Activated T-cell treated with anti-CD3 and anti-CD28 coated beads, Interleukin-2, amount 50 U/mL, for 24 hours (primary cell): ENCODE measurements around the gene PARP15.

Source experiments
- DNase-seq: peaks from one replicate; pipeline ENCODE4 v3.0.0-alpha.2; 2020
- H3K27ac Mint-ChIP-seq: 2 replicates; pipeline ENCODE4 v1.8.0; 2020; ENCODE audit warnings: mild to moderate bottlenecking, mixed read lengths
- H3K27me3 Mint-ChIP-seq: 2 replicates; pipeline ENCODE4 v1.8.0; 2020; ENCODE audit warnings: mixed read lengths
- H3K36me3 Mint-ChIP-seq: 2 replicates; pipeline ENCODE4 v1.8.0; 2020; ENCODE audit warnings: low read depth, mixed read lengths
- H3K4me1 Mint-ChIP-seq: 2 replicates; pipeline ENCODE4 v1.8.0; 2020; ENCODE audit warnings: low read depth, mixed read lengths
- H3K4me3 Mint-ChIP-seq: 2 replicates; pipeline ENCODE4 v1.8.0; 2020; ENCODE audit warnings: mild to moderate bottlenecking, moderate library complexity, mixed read lengths
- H3K9me3 Mint-ChIP-seq: 2 replicates; pipeline ENCODE4 v1.8.0; 2020; ENCODE audit warnings: mixed read lengths

PARP15 gene

DNA sequence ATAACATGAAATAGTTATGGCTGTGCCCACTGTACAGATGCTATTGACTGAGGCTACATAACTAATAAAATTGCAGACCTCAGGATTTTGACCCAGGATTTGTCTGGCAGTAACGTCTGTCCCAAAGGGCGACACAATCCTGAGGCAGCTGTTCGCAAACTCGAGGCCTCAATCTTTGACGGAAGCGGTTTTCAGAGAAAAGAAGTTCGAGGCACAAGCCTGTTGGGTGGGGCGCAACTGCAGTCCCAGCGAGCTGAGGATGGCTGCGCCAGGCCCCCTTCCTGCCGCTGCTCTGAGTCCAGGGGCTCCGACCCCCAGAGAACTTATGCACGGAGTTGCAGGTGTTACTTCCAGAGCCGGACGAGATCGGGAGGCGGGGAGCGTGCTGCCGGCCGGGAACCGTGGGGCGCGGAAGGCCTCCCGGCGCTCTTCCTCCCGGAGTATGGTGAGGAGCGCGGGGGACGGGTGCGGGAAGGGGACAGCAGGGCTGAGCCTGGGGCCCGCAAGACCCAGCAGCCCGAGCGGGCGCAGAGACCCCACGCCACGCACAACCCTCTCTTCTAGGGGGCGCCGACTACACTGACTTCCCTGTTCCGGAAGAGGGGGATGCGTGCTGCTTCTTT, at the start of gene PARP15:
Gene PARP15 (plus strand): TSS at position 242 of the 623 bp plus-strand sequence. CDS start 18 bp downstream, at position 260.
- Mint-ChIP-seq H3K4me1 (peaks cover 62% of the 10 kb centered on the region), H3K27me3 (no peaks in the 10 kb centered on the region), H3K9me3 (peaks cover 12% of the 10 kb centered on the region), H3K4me3 (peak within 1 kb of the TSS; percentile 88), H3K36me3 (peaks cover 46% of the 10 kb centered on the region), H3K27ac (peak within 1 kb of the TSS; percentile 98)
- peak; percentile 65 for DNase-seq

DNA sequence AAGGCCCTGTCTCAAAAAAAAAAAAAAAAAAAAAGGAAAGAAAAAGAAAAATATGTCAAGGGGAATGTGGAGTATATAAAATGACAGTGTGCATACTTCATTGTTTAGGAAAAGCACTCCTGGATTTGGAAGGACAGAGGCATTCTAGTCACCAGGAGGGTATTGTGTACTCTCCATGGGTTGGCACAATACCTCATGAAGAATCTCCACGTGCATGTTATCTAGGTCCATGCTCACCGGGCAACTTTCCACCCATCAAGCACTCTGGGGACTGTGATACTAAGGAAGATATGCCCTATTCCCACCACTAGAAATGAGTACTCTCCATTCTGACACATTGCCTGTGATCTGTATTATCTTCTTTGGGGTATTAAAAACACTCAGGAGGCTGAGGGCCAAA, 47.3 kb upstream of the PARP15 start:
- DNase-seq, result no peak
- Mint-ChIP-seq H3K27me3 (no peaks in the 10 kb centered on the region), H3K4me1 (peaks cover 34% of the 10 kb centered on the region), H3K27ac (no peak overlapping the region), H3K9me3 (no peaks in the 10 kb centered on the region), H3K4me3 (no peak overlapping the region), H3K36me3 (peaks cover 69% of the 10 kb centered on the region)

DNA sequence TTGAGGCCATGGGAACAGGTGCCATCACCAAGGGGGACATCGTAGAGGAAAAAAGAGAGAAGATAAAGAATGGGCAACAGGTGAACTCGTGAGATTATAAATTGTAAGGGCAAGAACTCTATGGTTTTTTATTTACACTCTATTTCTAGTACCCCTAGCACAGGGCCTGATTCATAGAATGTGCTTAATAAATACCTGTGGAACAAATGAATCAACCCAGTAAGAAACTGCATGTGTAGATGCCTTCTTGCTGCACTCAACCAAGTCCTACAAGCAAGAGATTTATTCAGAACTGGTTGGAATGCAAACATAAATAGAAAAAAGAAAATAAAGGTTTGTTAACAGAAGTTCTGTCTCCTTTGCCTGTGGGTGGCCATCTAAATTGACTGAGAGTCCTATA, 44.0 kb upstream of the PARP15 start:
- Mint-ChIP-seq H3K27ac (peak overlapping the region; percentile 91), H3K36me3 (peaks cover 86% of the 10 kb centered on the region), H3K4me1 (peaks cover 40% of the 10 kb centered on the region), H3K4me3 (peak overlapping the region; percentile 13), H3K27me3 (no peaks in the 10 kb centered on the region), H3K9me3 (no peaks in the 10 kb centered on the region)
- DNase-seq, result no peak

DNA sequence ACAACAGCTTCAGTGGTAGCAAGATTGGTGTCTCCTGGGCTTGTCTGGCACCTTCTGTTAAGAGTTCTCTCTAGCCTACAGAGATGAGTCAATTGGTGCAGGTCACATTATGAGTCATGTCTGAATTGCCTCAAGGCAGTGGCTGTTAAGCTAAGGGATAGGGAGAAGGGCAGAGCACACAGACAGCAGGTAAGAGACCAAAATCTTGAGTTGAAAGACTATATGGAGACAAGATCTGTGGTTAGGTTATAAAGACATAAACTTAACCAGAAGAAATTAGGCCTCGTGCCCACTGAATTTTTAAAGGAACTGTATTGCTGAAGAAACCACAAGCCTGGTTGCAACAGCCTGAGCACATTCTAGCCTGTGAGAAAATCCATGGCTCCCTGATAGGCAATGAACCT, 43.5 kb upstream of the PARP15 start:
- H3K27ac Mint-ChIP-seq, result peak overlapping the region; percentile 91
- H3K9me3 Mint-ChIP-seq, result no peaks in the 10 kb centered on the region
- H3K4me3 Mint-ChIP-seq, result peak overlapping the region; percentile 13
- H3K36me3 Mint-ChIP-seq, result peaks cover 87% of the 10 kb centered on the region
- DNase-seq, result no peak
- no peaks in the 10 kb centered on the region for H3K27me3 Mint-ChIP-seq
- peaks cover 42% of the 10 kb centered on the region for H3K4me1 Mint-ChIP-seq

DNA sequence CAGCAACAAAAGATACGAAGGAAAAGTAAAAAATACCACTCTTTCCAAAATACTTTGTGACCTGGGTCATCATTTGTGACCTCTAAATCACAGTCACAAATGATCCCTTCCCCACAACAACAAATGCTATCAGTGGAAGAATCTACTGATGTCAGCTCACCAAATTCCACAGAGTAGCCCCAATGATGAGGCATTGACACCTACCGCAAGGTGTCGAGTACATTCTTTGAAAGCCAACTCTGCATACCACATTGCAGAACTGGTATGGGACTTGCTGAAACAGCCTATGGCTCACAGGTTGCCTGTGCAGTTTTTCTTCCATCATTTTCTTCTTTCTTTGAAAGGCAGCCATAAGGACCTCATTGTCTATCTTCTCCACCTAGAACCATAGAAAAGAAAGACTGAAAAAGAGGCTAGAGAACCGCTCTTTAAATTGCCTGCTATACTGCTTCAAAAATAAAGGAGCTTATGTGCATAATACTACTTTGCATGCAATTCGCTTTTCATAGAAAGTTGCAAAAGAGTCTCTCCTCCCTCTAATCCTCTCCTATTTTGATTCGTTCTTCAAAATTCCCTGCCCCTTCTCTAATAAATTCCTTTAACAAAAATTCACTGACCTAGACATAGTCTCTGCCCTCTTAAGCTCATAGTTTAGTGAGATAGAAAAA, 41.4 kb upstream of the PARP15 start:
- DNase-seq, result no peak
- peaks cover 96% of the 10 kb centered on the region for H3K36me3 Mint-ChIP-seq
- H3K4me3 Mint-ChIP-seq, result no peak overlapping the region
- no peak overlapping the region for H3K27ac Mint-ChIP-seq
- peaks cover 46% of the 10 kb centered on the region for H3K4me1 Mint-ChIP-seq
- H3K9me3 Mint-ChIP-seq, result no peaks in the 10 kb centered on the region
- no peaks in the 10 kb centered on the region for H3K27me3 Mint-ChIP-seq

DNA sequence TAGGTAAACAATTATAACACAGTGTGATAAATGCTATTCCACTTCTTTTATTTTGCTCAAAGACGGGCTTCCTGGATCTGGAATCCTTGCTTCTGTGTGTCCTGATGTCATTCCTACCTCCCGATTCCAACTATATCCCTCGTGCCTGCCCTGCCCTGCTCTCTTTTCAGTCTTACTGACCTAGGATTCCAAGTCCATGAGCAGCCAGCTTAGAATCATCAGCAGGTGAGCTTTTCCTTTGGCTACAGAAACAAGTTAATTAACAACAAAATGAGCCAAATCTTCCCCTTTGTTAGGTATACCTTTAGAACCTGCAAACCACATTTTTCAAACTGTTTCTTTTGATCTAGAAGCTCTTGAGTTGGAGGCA, 40.8 kb upstream of the PARP15 start:
- H3K4me1 Mint-ChIP-seq, result peaks cover 46% of the 10 kb centered on the region
- H3K4me3 Mint-ChIP-seq, result no peak overlapping the region
- no peak overlapping the region for H3K27ac Mint-ChIP-seq
- H3K9me3 Mint-ChIP-seq, result no peaks in the 10 kb centered on the region
- DNase-seq, result no peak
- H3K36me3 Mint-ChIP-seq, result peaks cover 97% of the 10 kb centered on the region
- H3K27me3 Mint-ChIP-seq, result no peaks in the 10 kb centered on the region

DNA sequence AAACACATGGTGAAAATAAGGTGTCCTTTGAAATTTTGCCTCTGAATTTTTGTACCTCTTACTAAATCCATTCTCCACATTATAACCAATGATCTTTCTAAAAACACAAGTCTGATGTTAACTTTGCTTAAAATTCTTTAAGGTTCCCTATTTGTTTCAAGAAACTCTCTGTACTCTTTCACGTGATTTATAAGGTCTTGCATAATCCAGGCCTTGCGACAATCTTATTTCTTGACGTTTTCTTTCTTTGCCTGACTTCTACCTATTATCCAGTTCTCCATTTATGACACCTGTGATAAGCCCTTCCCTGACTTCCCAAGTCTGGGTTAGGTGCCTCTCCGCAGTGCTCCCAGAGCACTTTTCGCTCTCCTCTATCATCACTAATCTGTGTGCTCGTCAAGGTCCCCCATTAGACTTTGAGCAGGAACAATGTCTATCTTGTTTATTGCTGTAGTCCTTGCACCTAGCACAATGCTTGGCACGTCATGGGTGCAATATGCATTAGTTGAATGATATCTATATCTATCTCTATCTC, 38.4 kb upstream of the PARP15 start:
- Mint-ChIP-seq H3K4me1 (peaks cover 22% of the 10 kb centered on the region), H3K27me3 (no peaks in the 10 kb centered on the region), H3K36me3 (peaks cover 87% of the 10 kb centered on the region), H3K9me3 (no peaks in the 10 kb centered on the region), H3K27ac (peak overlapping the region; percentile 39), H3K4me3 (no peak overlapping the region)
- DNase-seq, result no peak

DNA sequence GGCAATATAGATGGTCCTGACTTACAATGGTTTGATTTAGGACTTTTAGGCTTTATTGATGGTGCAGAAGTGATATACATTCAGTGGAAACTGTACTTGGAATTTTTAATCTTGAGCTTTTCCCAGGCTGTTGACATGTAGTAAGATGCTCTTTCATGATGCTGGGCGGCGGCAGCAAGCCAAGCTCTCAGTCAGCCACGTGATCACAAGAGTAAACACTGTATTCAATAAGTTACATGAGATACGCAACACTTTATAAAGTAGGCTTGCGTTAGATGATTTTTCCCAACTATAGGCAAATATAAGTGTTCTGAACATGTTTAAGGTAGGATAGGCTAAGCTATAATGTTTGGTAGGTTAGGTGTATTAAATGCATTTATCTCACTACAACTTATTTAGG, 31.3 kb upstream of the PARP15 start:
- DNase-seq, result no peak
- Mint-ChIP-seq H3K4me3 (no peak overlapping the region), H3K27ac (no peak overlapping the region), H3K36me3 (peaks cover 83% of the 10 kb centered on the region), H3K27me3 (no peaks in the 10 kb centered on the region), H3K4me1 (no peaks in the 10 kb centered on the region), H3K9me3 (no peaks in the 10 kb centered on the region)

DNA sequence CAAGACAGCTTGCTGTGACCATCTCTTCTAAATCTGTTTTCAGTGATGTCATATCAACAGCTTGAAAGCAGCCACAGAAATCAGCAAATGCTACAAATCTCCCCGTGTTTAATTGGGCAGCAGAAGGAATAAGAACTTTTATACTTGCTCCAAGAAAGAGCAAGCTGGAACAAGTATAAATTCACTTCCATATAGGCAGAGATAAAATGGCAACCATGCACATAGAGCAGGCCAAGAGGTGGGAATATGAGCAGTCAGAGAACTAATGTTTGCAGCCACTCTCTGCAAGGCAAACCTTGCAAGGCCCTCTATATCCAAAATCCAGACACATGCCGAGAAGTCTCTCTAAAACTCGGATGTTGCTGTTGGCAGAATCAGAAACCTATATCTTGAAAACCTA, 29.4 kb upstream of the PARP15 start:
- no peak overlapping the region for H3K4me3 Mint-ChIP-seq
- peaks cover under 1% of the 10 kb centered on the region for H3K4me1 Mint-ChIP-seq
- H3K27ac Mint-ChIP-seq, result no peak overlapping the region

DNA sequence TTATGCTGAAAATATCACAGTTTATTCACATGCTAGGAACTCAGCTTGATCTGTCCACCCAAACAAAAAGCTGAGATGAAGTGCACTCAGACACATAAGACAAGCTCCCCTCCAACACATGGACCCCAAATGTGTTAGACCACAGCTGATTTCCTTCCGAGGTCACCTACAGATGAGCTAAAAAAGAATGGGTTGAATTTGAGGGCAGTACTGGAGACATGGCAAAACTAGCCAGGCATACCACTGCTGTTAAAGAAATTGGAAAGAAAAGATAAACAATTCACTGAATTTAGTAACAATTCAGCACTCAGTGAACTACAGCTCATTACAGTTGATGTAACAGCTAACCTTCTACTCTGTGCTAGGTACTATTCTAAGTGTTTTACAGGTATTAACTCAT, 28.8 kb upstream of the PARP15 start:
- no peak overlapping the region for H3K4me3 Mint-ChIP-seq
- no peaks in the 10 kb centered on the region for H3K27me3 Mint-ChIP-seq
- H3K4me1 Mint-ChIP-seq, result peaks cover 4% of the 10 kb centered on the region
- no peaks in the 10 kb centered on the region for H3K9me3 Mint-ChIP-seq
- peaks cover 93% of the 10 kb centered on the region for H3K36me3 Mint-ChIP-seq
- no peak overlapping the region for H3K27ac Mint-ChIP-seq
- no peak for DNase-seq

More for the DNA sequence above, 29.4 kb upstream of the PARP15 start:
- Mint-ChIP-seq H3K9me3 (no peaks in the 10 kb centered on the region), H3K27me3 (no peaks in the 10 kb centered on the region), H3K36me3 (peaks cover 93% of the 10 kb centered on the region)
- no peak for DNase-seq

DNA sequence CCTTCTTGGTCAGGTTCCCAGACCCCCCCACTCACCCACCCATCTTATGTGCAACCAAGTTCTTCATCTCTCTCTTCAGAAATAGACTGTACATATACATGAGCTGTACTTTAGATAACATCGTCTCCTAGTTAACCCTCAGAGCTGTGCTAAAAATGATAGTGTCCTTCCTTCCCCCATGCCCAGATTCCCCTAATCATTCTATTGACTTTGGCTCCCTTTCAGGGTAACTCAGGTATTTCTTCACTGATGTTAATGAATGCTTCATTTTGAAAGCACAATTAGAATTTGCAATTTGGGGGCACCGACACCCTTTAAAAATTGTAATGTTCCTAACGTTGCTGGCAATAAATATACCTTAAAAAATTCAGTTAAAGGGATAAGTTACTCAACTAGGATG, 24.3 kb upstream of the PARP15 start:
- Mint-ChIP-seq H3K9me3 (no peaks in the 10 kb centered on the region), H3K4me3 (no peak overlapping the region), H3K27me3 (no peaks in the 10 kb centered on the region), H3K27ac (no peak overlapping the region), H3K4me1 (peaks cover 18% of the 10 kb centered on the region), H3K36me3 (peaks cover 92% of the 10 kb centered on the region)
- DNase-seq, result no peak

DNA sequence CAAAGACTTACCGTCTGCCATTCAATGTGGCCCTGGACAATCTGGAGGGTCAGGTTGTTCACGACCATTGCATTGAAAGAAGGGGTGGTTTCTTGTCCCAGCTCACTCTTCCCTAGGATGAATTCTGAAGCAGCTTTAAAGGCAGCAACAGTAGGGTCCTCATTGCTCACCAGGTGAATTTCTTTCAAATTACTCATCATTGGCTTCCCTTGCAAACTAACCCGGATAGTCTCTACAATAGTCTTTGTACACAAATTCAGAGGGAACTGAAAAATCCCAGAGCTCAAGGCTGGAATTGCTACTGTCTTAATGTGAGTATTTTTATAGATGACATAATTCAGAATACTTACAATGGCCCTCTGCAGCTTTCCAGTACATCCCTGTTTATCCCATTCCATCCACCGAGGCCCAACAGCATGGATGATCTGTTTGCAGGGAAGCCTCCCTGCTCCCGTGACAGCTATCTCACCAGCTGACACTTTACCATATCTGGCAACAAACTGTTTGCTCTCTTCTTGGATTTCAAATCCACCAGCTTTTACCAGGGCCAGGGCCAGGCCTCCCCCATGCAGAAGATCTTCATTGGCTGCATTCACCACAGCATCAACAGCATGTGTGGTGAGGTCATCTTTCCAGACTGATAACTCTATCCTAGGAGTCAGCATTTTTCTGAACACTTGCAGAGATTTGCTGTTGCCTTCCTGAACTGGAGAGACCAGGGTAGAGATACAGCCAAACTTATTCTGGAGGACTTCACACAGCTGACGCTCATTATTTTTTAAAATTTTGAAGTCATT, 22.0 kb upstream of the PARP15 start:
- Mint-ChIP-seq H3K36me3 (peaks cover 89% of the 10 kb centered on the region), H3K9me3 (no peaks in the 10 kb centered on the region), H3K4me1 (peaks cover 22% of the 10 kb centered on the region), H3K27ac (no peak overlapping the region), H3K4me3 (no peak overlapping the region), H3K27me3 (no peaks in the 10 kb centered on the region)
- DNase-seq, result no peak

DNA sequence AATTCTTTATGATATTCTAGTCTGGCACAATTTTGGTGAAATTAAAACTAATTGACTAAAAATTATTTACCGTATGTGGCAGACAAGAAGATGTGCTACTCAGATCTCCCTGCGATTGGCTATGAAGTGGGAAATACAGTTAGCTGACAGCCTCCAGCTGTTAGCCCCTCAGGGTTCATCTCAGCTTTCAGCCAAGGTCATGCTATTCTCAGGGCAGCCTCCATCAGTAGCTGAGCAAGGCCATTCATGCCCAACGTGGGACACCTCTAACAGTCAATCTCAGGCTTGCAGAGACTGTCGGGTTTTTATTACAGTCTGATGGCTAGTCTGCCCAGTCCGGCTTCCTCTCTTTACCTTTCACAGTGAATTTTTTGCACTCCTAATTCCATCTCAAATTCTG, 20.1 kb upstream of the PARP15 start:
- H3K27me3 Mint-ChIP-seq, result no peaks in the 10 kb centered on the region
- peaks cover 37% of the 10 kb centered on the region for H3K4me1 Mint-ChIP-seq
- no peak for DNase-seq
- no peaks in the 10 kb centered on the region for H3K9me3 Mint-ChIP-seq
- no peak overlapping the region for H3K27ac Mint-ChIP-seq
- H3K36me3 Mint-ChIP-seq, result peaks cover 78% of the 10 kb centered on the region
- H3K4me3 Mint-ChIP-seq, result no peak overlapping the region

DNA sequence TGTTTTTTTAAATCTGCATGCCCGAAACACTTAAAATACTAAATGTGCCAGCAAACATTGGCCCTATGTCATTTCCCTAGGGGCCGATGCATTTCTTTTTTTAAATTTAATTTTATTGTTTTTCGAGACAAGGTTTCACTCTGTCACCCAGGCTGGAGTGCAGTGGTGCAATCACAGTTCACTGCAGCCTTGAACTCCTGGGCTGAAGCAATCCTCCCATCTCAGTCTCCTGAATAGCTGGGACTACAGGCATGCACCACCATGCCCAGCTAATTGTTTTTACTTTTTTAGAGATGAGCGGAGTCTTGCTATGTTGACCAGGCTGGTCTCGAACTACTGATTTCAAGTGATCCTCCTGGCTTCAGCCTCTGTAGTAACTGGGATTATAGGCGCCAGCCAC, 18.8 kb upstream of the PARP15 start:
- Mint-ChIP-seq H3K9me3 (no peaks in the 10 kb centered on the region), H3K36me3 (peaks cover 67% of the 10 kb centered on the region), H3K27me3 (no peaks in the 10 kb centered on the region), H3K4me1 (peaks cover 44% of the 10 kb centered on the region), H3K4me3 (no peak overlapping the region), H3K27ac (no peak overlapping the region)
- DNase-seq, result no peak

DNA sequence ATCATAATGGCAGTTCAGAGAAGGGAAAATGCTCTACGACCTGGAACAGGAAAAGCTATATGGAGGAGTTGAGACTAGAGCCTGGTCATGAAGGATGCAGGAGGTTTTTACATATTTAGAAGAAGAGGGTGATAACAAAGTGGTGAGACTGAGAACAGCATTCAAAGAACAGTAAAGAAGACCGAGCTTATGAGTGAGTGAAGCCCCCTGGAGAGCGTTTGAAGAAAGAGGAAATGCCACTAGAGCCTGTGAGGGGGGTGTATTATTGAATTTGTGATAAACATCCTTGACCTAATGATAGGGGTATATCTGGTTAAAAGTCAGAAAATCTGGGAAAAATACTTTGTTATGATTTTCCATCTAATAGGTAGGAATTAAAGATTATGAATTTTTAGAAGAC, 17.5 kb upstream of the PARP15 start:
- H3K27me3 Mint-ChIP-seq, result no peaks in the 10 kb centered on the region
- no peak overlapping the region for H3K4me3 Mint-ChIP-seq

More for the DNA sequence above, 17.5 kb upstream of the PARP15 start:
- H3K9me3 Mint-ChIP-seq, result no peaks in the 10 kb centered on the region
- no peak for DNase-seq
- peaks cover 70% of the 10 kb centered on the region for H3K36me3 Mint-ChIP-seq
- H3K4me1 Mint-ChIP-seq, result peaks cover 43% of the 10 kb centered on the region
- H3K27ac Mint-ChIP-seq, result no peak overlapping the region
